Measurements from ENCODE around the gene CA7. TPM values are rescaled to one million over a fixed set of nuclear protein-coding genes. Genes with fewer than 3 reads are reported as not detected.

The CA7 gene
- total RNA-seq, 6 donors from 2014 or later = not detected

- H3K9me3 ChIP-seq = no peaks in the 10 kb centered on the region
- DNase-seq (no peak), ATAC-seq (ENCODE audit: low FRiP score in 2 of 2) (no peak)
- H3K27ac ChIP-seq = no peak overlapping the region
- H3K36me3 ChIP-seq = peaks cover 32 to 98% (median 61%) of the 10 kb centered on the region in 4 donors
- H3K27me3 ChIP-seq = no peaks in the 10 kb centered on the region
- no peak overlapping the region for H3K4me3 ChIP-seq
- TF ChIP-seq EP300 (IDR thresholded peaks at IDR 0.05) = no peak
- TF ChIP-seq POLR2A (IDR thresholded peaks at IDR 0.05) = no peak
- TF ChIP-seq, protein P1, sequence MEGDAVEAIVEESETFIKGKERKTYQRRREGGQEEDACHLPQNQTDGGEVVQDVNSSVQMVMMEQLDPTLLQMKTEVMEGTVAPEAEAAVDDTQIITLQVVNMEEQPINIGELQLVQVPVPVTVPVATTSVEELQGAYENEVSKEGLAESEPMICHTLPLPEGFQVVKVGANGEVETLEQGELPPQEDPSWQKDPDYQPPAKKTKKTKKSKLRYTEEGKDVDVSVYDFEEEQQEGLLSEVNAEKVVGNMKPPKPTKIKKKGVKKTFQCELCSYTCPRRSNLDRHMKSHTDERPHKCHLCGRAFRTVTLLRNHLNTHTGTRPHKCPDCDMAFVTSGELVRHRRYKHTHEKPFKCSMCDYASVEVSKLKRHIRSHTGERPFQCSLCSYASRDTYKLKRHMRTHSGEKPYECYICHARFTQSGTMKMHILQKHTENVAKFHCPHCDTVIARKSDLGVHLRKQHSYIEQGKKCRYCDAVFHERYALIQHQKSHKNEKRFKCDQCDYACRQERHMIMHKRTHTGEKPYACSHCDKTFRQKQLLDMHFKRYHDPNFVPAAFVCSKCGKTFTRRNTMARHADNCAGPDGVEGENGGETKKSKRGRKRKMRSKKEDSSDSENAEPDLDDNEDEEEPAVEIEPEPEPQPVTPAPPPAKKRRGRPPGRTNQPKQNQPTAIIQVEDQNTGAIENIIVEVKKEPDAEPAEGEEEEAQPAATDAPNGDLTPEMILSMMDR (IDR thresholded peaks at IDR 0.05) = no peak
- TF ChIP-seq POLR2AphosphoS5 (IDR thresholded peaks at IDR 0.05) = no peak
- H3K4me1 ChIP-seq = no peaks in the 10 kb centered on the region
- WGBS, 2 donors = 93% methylated on average over 4 of the region's 4 CpGs
Observed at GRCh38 chr16:66809765-66810164, 34.4 kb upstream of the CA7 start.

DNA sequence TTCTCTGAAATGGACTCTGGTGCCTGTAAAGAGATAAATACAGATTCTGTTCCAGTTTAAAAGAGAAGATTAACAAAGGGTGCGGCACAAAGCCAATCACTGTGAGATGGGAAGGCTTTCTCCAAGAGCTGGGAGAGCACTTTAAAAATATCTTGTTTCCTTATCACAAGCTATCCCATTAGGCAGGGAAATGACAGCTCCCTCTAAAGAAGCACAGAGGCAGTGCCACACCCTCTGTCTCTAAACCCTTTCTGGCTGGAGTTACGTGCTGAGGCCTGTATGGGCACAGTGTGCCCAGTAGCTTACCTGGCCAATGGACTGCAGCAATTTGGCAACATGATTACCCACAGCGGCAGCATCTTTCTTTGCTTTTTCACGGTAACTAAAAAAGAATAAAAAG is 33.8 kb upstream of the CA7 start:
- no peak overlapping the region for H3K27ac ChIP-seq
- H3K36me3 ChIP-seq = peaks cover 28 to 98% (median 59%) of the 10 kb centered on the region in 4 donors
- H3K4me1 ChIP-seq = no peaks in the 10 kb centered on the region
- H3K9me3 ChIP-seq = no peaks in the 10 kb centered on the region
- TF ChIP-seq EP300 (IDR thresholded peaks at IDR 0.05) (no peak), POLR2AphosphoS5 (IDR thresholded peaks at IDR 0.05) (no peak), POLR2A (IDR thresholded peaks at IDR 0.05) (no peak)
- TF ChIP-seq, protein P1 (IDR thresholded peaks at IDR 0.05) = no peak
- 87 to 93% methylated on average over 4 of the region's 4 CpGs for WGBS, 2 donors
- no peaks in the 10 kb centered on the region for H3K27me3 ChIP-seq
- ATAC-seq (ENCODE audit: low FRiP score in 2 of 2) (no peak), DNase-seq (no peak)
- H3K4me3 ChIP-seq = no peak overlapping the region

DNA sequence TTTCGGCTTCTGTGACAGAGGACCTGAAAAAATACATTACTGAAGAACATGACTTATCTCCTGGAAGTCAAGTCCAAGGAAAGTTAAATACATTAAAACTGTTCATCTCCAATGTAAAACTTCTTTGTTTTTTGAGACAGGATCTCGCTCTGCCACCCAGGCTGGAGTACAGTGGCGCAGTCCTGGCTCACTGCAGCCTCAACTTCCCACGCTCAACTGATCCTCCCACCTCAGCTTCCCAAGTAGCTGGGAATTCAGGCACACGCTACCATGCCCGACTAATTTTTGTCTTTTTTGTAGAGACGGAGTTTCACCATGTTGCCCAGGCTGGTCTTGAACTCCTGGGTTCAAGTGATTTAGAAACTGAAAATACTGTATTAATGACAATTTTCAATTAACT is 33.2 kb upstream of the CA7 start:
- peaks cover 29 to 98% (median 61%) of the 10 kb centered on the region in 4 donors for H3K36me3 ChIP-seq
- ATAC-seq (ENCODE audit: low FRiP score in 2 of 2) = no peak

GRCh38 chr16:66814734-66815133 is 29.5 kb upstream of the CA7 start:
- H3K27ac ChIP-seq = no peak overlapping the region
- ATAC-seq (ENCODE audit: low FRiP score in 2 of 2) = no peak
- H3K27me3 ChIP-seq = no peaks in the 10 kb centered on the region
- no peak overlapping the region for H3K4me3 ChIP-seq
- H3K4me1 ChIP-seq = no peaks in the 10 kb centered on the region
- no peak for DNase-seq
- no peaks in the 10 kb centered on the region for H3K9me3 ChIP-seq
- H3K36me3 ChIP-seq = peaks cover 31 to 99% (median 73%) of the 10 kb centered on the region in 4 donors
- 98 to 99% methylated on average over 2 of the region's 2 CpGs for WGBS, 2 donors
- TF ChIP-seq POLR2A (IDR thresholded peaks at IDR 0.05) = no peak
- TF ChIP-seq, protein P1 (IDR thresholded peaks at IDR 0.05) = no peak
- TF ChIP-seq EP300 (IDR thresholded peaks at IDR 0.05) = no peak
- no peak for TF ChIP-seq POLR2AphosphoS5 (IDR thresholded peaks at IDR 0.05)

More for the DNA sequence above, 33.2 kb upstream of the CA7 start:
- Histone ChIP-seq H3K4me1 (no peaks in the 10 kb centered on the region), H3K27ac (no peak overlapping the region), H3K27me3 (no peaks in the 10 kb centered on the region), H3K4me3 (no peak overlapping the region), H3K9me3 (no peaks in the 10 kb centered on the region)
- DNase-seq = no peak
- TF ChIP-seq POLR2A (IDR thresholded peaks at IDR 0.05) = no peak
- TF ChIP-seq POLR2AphosphoS5 (IDR thresholded peaks at IDR 0.05) = no peak
- 98% methylated on average over 7 of the region's 7 CpGs for WGBS, 2 donors

- no peak overlapping the region for H3K27ac ChIP-seq
- H3K27me3 ChIP-seq = no peaks in the 10 kb centered on the region
- TF ChIP-seq EP300 (IDR thresholded peaks at IDR 0.05) (no peak), POLR2A (IDR thresholded peaks at IDR 0.05) (no peak), POLR2AphosphoS5 (IDR thresholded peaks at IDR 0.05) (no peak)
- TF ChIP-seq, protein P1 (IDR thresholded peaks at IDR 0.05) = no peak
- peaks cover 23 to 74% (median 52%) of the 10 kb centered on the region in 4 donors for H3K36me3 ChIP-seq
- DNase-seq (no peak), ATAC-seq (ENCODE audit: low FRiP score in 2 of 2) (no peak)
- no peak overlapping the region for H3K4me3 ChIP-seq
- 95 to 96% methylated on average over 4 of the region's 4 CpGs for WGBS, 2 donors
- H3K4me1 ChIP-seq = peaks cover 2 to 7% (median 5%) of the 10 kb centered on the region in 4 donors
- no peaks in the 10 kb centered on the region for H3K9me3 ChIP-seq
Observed at GRCh38 chr16:66824006-66824405, 20.2 kb upstream of the CA7 start.

Measured in upper lobe of left lung (tissue), 6 donors.